ENCODE results near the gene FOXP1.

DNA sequence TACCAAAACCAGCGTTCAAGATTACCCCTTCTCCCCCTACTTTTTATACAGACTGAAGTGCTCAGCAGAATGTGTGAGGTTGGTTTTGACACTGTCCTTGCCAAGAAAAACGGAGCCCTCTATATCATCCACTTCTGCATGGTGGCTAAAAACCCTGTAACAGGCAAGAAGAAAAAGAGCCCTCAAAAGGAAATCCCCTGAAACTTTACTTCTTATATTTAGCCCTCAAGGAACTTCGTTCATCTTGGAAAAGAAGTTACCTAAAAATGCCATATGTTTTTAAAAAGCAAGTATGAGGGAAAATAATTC is 473.6 kb downstream of the FOXP1 start:
- TF ChIP-seq, protein P1, sequence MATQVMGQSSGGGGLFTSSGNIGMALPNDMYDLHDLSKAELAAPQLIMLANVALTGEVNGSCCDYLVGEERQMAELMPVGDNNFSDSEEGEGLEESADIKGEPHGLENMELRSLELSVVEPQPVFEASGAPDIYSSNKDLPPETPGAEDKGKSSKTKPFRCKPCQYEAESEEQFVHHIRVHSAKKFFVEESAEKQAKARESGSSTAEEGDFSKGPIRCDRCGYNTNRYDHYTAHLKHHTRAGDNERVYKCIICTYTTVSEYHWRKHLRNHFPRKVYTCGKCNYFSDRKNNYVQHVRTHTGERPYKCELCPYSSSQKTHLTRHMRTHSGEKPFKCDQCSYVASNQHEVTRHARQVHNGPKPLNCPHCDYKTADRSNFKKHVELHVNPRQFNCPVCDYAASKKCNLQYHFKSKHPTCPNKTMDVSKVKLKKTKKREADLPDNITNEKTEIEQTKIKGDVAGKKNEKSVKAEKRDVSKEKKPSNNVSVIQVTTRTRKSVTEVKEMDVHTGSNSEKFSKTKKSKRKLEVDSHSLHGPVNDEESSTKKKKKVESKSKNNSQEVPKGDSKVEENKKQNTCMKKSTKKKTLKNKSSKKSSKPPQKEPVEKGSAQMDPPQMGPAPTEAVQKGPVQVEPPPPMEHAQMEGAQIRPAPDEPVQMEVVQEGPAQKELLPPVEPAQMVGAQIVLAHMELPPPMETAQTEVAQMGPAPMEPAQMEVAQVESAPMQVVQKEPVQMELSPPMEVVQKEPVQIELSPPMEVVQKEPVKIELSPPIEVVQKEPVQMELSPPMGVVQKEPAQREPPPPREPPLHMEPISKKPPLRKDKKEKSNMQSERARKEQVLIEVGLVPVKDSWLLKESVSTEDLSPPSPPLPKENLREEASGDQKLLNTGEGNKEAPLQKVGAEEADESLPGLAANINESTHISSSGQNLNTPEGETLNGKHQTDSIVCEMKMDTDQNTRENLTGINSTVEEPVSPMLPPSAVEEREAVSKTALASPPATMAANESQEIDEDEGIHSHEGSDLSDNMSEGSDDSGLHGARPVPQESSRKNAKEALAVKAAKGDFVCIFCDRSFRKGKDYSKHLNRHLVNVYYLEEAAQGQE (IDR thresholded peaks at IDR 0.05; ENCODE audit: insufficient read depth in 1 of 2, low read depth in 2 of 2, low read length in 2 of 2), result no peak
- no peak for TF ChIP-seq POLR2AphosphoS5 (IDR thresholded peaks at IDR 0.05; ENCODE audit: low read depth, low read length)
- TF ChIP-seq TAF1 (IDR thresholded peaks at IDR 0.05; ENCODE audit: borderline replicate concordance, insufficient read depth, low read length), result no peak
- TF ChIP-seq SIN3A (IDR thresholded peaks at IDR 0.05; ENCODE audit: borderline replicate concordance, insufficient read depth, low read length), result no peak
- TF ChIP-seq FOXP2 (optimal IDR thresholded peaks at IDR 0.05; ENCODE audit: borderline replicate concordance, extremely low read depth, extremely low read length, insufficient read depth), result no peak
